ENCODE results near the gene FAM162A.

- TF ChIP-seq CTCF (IDR thresholded peaks at IDR 0.05) (no peak), POLR2A (IDR thresholded peaks at IDR 0.05) (no peak)
Observed at GRCh38 chr3:122390665-122391064, 6.7 kb downstream of the FAM162A start.
